Right lobe of liver (tissue), 6 donors: ENCODE results near the gene DNAH17. TPM values are rescaled to one million over a fixed set of nuclear protein-coding genes. Genes with fewer than 3 reads are reported as not detected.

Source experiments
- ATAC-seq, 4 donors: fragments of 200-7000 bp; cut with Tn5 transposase; one replicate each; pipeline ENCODE4 v1.9.1; 2020; ENCODE audit warnings: mild to moderate bottlenecking in 4 of 4, moderate library complexity in 4 of 4
- DNase-seq, 3 donors: peaks; one replicate each; pipeline ENCODE4 v3.0.0-alpha.2; 2020
- H3K27ac ChIP-seq, 3 donors: fragments of 200-600 bp; one replicate each; pipeline ENCODE4 v1.8.0; 2022
- H3K27me3 ChIP-seq, 2 donors: fragments of 200-600 bp; one replicate each; pipeline ENCODE4 v1.8.0; 2022
- H3K36me3 ChIP-seq, 4 donors: fragments of 200-600 bp; sonication (generic) in 1 of 4; one replicate each; pipeline versions ENCODE4 v1.5.1 to v1.8.0; 2017 to 2022; ENCODE audit warnings: control low read depth in 1 of 4
- H3K4me1 ChIP-seq, 4 donors: fragments of 200-600 bp; sonication (generic) in 1 of 4; one replicate each; pipeline versions ENCODE4 v1.5.1 to v1.8.0; 2017 to 2022; ENCODE audit warnings: control low read depth in 1 of 4
- H3K4me3 ChIP-seq, 3 donors: fragments of 200-600 bp; one replicate each; pipeline ENCODE4 v1.8.0; 2022
- H3K9me3 ChIP-seq, 4 donors: fragments of 200-600 bp; sonication (generic) in 1 of 4; one replicate each; pipeline versions ENCODE4 v1.5.1 to v1.8.0; 2017 to 2022; ENCODE audit warnings: control low read depth in 1 of 4
- POLR2A ChIP-seq: fragments of 450-650 bp; IDR thresholded peaks from one replicate; pipeline ENCODE4 v1.6.1; 2017; ENCODE audit warnings: antibody characterized with exemption, mild to moderate bottlenecking
- WGBS: methylation state at CpG from one replicate; pipeline ENCODE4 v1.1.6; 2018; ENCODE audit warnings: low coverage, low lambda C conversion rate; ENCODE audit not compliant: insufficient coverage; ENCODE audit errors: missing lambda C conversion rate; 5-methylcytosine and 5-hydroxymethylcytosine counted together
- intact Hi-C, 2 donors: fragments of 100-400 bp; cut with DNase I; formaldehyde crosslinking; loops; one replicate each; pipeline versions ENCODE4 v1.11.2 to v1.14.1; 2022
- total RNA-seq, 6 experiments: library from RNA; depleted of rRNA in 2 of 6; stranded (reverse); fragments of >200 nt in 2 of 6; fragmentation: NEBNext Ultra II Directional in 3 of 6; extraction: Animal tissue kit (Norgen Biotek cat#: 25700) in 3 of 6; gene quantifications; one replicate each; pipeline versions ENCODE4 v1.1.0 to v1.2.4, GENCODE V29; 2016 to 2023
- TF ChIP-seq, protein P1 (sequence below), 4 donors: fragments of 200-600 bp in 3 of 4; fragments of 450-650 bp in 1 of 4; IDR thresholded peaks; one replicate each; pipeline versions ENCODE4 v1.5.1 to v1.8.0; 2016 to 2022; ENCODE audit warnings: antibody characterized with exemption in 4 of 4, mild to moderate bottlenecking in 2 of 4
- donor health status: DM: no; HTN: yes; CAD: no.
- donor health status: DM: no; HTN: no; CAD: no.
- donor health status: DM: no; HTN: no; CAD: no.
- donor health status: DM: no; HTN: yes; CAD: no.
- donor health status: DM: no; HTN: yes; CAD: no.

Gene DNAH17
- total RNA-seq, 6 experiments from 2014 or later, result 0.04 TPM; not detected in 5

DNA sequence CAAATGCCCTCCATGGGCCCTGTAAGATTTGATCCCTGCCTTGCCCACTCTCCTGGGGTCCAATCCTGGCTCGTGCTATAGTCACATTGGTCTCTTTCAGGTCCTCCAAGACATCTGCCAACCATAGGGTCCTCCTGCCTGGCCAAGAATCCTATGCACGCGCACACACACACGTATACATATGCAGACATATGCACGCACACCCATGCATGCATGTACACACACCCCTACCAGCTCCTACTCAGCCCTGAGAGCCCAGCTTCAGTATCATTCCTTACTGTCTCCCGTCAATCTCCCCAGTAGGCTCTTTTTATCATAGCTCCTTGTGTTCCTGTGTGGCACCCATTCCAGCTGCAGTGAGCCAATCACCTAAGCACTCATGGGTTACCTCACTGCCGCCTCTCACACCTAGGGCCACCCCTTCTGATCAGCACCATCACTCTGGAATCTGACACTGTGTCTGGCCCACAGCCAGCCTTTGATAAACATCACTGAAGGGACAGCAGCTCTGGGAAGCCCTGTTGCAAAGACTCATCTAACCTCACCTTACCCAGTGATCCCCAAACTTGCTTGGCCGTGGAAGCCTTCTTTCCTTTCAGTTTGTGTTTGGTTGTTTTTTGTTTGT is 7.9 kb upstream of the DNAH17 start:
- TF ChIP-seq, protein P1, sequence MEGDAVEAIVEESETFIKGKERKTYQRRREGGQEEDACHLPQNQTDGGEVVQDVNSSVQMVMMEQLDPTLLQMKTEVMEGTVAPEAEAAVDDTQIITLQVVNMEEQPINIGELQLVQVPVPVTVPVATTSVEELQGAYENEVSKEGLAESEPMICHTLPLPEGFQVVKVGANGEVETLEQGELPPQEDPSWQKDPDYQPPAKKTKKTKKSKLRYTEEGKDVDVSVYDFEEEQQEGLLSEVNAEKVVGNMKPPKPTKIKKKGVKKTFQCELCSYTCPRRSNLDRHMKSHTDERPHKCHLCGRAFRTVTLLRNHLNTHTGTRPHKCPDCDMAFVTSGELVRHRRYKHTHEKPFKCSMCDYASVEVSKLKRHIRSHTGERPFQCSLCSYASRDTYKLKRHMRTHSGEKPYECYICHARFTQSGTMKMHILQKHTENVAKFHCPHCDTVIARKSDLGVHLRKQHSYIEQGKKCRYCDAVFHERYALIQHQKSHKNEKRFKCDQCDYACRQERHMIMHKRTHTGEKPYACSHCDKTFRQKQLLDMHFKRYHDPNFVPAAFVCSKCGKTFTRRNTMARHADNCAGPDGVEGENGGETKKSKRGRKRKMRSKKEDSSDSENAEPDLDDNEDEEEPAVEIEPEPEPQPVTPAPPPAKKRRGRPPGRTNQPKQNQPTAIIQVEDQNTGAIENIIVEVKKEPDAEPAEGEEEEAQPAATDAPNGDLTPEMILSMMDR (IDR thresholded peaks at IDR 0.05), result no peak
- no peak for TF ChIP-seq POLR2A
- ATAC-seq (no peak), DNase-seq (peak in 1 of 3 donors; percentile 11)
- Histone ChIP-seq H3K27ac (no peak overlapping the region), H3K36me3 (no peaks in the 10 kb centered on the region), H3K4me3 (no peak overlapping the region), H3K9me3 (no peaks in the 10 kb centered on the region), H3K4me1 (no peaks in the 10 kb centered on the region), H3K27me3 (no peaks in the 10 kb centered on the region)
- intact Hi-C loops, result no loop called here
- 81% methylated on average over 6 of the region's 8 CpGs for WGBS

GRCh38 chr17:78583091-78583490 is 5.9 kb upstream of the DNAH17 start:
- intact Hi-C loops, result no loop called here
- Histone ChIP-seq H3K27ac (no peak overlapping the region), H3K4me3 (no peak overlapping the region), H3K27me3 (no peaks in the 10 kb centered on the region), H3K4me1 (no peaks in the 10 kb centered on the region), H3K9me3 (no peaks in the 10 kb centered on the region), H3K36me3 (no peaks in the 10 kb centered on the region)
- WGBS, result 100% methylated on average over 1 of the region's 4 CpGs
- peak in 1 of 3 donors; percentile 12 for DNase-seq
- ATAC-seq, result peak in 1 of 4 donors; percentile 12
- TF ChIP-seq POLR2A, result no peak
- TF ChIP-seq, protein P1 (IDR thresholded peaks at IDR 0.05), result no peak

DNA sequence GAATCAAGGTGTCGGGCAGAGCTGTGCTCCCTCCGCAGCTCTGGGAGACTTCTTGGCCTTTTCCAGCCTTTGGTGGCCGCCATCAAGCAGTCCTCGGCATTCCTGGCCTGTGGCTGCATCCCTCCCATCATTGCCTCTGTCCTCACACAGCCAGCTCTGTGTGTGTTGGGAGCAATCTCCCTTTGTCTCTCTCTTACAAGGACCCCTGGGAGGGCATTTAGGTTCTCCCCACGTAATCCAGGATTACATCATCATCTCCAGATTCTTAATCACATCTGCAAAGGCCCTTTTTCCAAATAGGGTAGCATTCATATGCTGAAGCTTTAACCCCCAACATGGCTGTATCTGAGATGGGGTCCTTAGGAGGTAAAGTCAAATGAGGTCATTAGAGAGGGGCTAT is 4.1 kb upstream of the DNAH17 start:
- TF ChIP-seq POLR2A, result no peak
- TF ChIP-seq, protein P1 (IDR thresholded peaks at IDR 0.05), result no peak
- Histone ChIP-seq H3K36me3 (no peaks in the 10 kb centered on the region), H3K27me3 (no peaks in the 10 kb centered on the region), H3K9me3 (no peaks in the 10 kb centered on the region), H3K4me1 (no peaks in the 10 kb centered on the region), H3K27ac (no peak overlapping the region), H3K4me3 (no peak overlapping the region)
- intact Hi-C loops, result no loop called here
- DNase-seq (peak in 1 of 3 donors; percentile 6), ATAC-seq (no peak)
- 25% methylated on average over 1 of the region's 5 CpGs for WGBS

GRCh38 chr17:78580277-78580804 is 3.1 kb upstream of the DNAH17 start:
- ATAC-seq, result peak in 1 of 4 donors; percentile 10

More at GRCh38 chr17:78580277-78580804, 3.1 kb upstream of the DNAH17 start:
- TF ChIP-seq, protein P1 (IDR thresholded peaks at IDR 0.05), result no peak
- no peak for TF ChIP-seq POLR2A
- WGBS, result 89% methylated on average over 2 of the region's 9 CpGs
- Histone ChIP-seq H3K27ac (no peak overlapping the region), H3K9me3 (no peaks in the 10 kb centered on the region), H3K36me3 (no peaks in the 10 kb centered on the region), H3K27me3 (no peaks in the 10 kb centered on the region), H3K4me3 (no peak overlapping the region), H3K4me1 (no peaks in the 10 kb centered on the region)
- DNase-seq, result peak in 1 of 3 donors; percentile 20
- intact Hi-C loops, result no loop called here
